LoVo (cell line): ENCODE data around the gene ABHD1.
"Not testable (repeated sequence)": the region's sequence is repeated elsewhere in the genome, so short reads cannot be mapped to it uniquely, and the experiment has no call there.

Source experiments
- DNase-seq: peaks from one replicate; pipeline ENCODE4 v3.0.0-alpha.2; 2016; ENCODE audit warnings: low spot score

ABHD1 gene

DNA sequence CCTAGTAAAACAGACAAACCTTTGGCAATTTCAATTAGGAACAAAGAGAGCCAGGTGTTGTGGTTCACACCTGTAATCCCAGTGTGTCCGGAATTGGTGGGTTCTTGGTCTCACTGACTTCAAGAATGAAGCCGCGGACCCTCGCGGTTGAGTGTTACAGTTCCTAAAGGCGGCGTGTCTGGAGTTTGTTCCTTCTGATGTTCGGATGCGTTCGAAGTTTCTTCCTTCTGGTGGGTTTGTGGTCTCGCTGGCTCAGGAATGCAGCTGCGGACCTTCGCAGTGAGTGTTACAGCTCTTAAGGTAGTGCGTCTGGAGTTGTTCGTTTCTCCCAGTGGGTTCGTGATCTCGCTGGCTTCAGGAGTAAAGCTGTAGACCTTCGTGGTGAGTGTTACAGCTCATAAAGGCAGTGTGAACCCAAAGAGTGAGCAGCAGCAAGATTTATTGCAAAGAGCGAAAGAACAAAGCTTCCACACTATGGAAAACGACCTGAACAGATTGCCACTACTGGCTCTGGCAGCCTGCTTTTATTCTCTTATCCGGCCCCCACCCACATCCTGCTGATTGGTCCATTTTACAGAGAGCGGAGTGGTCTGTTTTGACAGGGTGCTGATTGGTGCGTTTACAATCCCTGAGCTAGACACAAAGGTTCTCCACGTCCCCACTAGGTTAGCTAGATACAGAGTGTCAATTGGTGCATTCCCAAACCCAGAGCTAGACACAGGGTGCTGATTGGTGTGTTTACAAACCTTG, 12.8 kb upstream of the ABHD1 start:
- DNase-seq = not testable (repeated sequence)

DNA sequence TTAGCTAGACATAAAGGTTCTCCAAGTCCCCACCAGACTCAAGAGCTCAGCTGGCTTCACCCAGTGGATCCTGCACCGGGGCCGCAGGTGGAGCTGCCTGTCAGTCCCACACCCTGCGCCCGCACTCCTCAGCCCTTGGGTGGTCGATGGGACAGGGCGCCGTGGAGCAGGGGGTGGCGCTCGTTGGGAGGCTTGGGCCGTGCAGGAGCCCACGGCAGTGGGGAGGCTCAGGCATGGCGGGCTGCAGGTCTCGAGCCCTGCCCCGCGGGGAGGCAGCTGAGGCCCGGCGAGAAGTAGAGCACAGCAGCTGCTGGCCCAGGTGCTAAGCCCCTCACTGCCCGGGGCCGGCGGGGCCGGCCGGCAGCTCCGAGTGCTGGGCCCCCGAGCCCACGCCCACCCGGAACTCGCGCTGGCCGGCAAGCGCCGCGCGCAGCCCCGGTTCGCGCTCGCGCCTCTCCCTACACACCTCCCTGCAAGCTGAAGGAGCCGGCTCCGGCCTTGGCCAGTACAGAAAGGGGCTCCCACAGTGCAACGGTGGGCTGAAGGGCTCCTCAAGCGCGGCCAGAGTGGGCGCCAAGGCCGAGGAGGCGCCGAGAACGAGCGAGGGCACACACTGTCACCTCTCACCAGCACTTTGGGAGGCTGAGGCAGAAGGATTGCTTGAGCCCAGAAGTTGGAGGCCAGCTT, 12.1 kb upstream of the ABHD1 start:
- not testable (repeated sequence) for DNase-seq

DNA sequence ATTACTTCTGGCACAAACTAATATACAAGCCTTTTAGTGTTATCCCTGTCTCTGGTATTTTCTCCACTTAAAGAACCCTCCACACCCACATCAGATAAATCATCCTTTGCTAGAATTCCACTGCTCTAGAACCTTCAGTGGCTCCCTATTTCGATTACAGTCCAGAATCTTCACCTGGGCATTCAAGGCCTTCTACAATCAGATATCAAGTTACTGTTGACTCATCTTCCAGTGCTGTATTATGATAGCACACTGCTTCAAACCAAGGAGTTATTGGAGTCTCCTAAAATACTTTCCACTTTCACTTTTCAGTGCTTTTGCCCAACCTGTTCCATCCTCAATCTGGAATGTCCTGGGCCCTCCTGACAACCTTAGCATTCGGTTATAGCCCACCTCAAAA, 8.1 kb upstream of the ABHD1 start:
- DNase-seq = no peak

DNA sequence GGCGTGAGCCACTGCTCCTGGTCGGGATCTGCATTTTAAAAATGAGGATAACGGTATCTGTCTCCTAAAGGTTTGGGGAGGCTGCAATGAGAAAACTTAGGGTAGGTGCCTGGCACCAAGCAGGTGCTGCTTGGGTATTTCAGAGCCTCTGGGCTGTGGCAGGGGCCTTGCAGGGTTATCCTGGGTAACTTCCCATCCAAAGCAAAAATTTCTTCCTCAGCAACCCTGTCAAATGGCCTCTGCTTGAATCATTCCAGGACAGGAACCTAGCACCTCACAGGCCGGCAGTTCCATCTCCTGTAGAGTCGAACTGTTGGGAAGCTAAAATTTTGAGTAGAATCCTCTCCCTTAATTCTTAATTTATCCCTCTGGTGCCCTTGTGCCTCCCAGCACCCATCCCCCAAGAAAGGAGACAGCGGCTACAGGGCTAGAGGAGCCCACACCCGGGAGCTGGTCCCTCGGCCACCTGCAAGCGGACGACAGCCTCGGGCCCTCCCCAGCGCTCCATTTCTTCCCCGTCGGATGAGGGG, 5.6 kb upstream of the ABHD1 start:
- no peak for DNase-seq

DNA sequence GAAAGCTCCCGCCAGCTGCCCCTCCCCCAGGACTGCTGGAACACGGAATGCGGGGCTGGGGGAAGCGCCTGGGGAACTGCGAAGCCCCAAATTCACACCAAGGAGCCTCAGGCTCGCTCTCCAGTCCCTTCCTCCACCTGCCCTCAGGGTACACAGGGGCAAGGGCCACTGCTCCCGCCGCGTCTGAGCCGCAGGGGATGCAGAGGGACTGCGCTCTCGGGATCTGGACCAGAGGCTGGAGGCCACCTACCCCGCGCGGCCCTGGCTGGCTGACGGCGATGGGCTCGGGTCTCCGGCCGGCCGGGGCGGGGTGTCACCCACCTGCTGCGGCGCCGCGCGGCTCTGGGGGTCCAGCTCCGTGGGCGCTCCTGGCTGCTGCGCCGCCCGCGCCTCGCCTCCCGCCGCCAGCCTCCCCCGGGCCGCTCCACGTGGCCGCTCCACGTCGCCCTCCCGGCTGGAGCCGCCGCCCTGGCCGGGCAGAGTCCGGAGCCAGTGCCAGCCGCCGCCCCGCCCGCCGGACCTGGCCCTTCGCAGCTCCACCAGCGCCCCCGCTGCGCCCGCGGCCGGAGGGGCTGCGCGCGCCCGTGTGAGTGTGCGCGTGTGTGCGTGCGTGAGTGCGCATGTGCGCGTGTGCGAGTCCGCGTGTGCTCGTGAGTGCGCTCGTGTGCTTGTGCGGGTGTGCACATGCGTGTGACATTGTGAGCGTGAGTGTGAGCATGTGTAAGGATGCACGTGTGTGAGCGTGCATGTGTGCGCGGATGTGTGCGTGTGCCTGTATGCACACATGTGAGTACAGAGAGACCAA, 4.9 kb upstream of the ABHD1 start, which contains the start of gene CGREF1:
CGREF1 (minus strand) TSS at position 604 of the 805 bp plus-strand sequence. CDS start 14,762 bp downstream, outside the sequence.
- DNase-seq = no peak

DNA sequence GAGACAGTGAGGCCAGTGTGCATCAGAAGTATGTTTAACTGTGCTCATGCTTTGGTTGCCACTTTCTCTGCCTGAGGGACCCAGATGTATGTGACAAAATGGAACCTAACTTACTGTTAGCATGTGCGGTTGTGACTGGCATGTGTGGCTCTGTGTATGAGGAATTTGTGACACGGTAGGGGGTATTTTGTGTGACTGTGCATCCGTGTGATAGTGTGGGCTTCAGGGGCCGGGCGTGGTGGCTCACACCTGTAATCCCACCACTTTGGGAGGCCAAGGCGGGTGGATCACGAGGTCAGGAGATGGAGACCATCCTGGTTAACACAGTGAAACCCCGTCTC, 4.3 kb upstream of the ABHD1 start:
- DNase-seq = not testable (repeated sequence)

DNA sequence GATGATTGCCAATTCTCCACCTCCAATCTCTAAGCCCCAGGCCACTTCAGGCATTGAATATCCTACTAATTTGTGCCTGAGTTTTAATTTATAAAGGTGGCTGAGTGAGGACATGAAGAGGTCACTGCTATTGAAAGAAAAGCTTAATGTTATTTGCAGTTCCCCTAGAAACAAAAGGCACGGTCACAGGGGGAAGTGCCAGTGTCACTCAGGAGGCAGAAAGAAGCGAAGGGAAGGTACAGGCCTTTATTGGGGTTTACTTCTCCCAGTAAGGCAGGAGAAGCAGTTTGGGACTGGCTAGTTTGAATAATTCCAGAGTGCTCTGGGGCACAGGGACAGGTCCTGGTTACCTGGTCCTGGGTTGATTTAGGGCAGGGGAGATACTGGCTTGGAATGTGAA, 1.7 kb upstream of the ABHD1 start:
- DNase-seq = no peak

DNA sequence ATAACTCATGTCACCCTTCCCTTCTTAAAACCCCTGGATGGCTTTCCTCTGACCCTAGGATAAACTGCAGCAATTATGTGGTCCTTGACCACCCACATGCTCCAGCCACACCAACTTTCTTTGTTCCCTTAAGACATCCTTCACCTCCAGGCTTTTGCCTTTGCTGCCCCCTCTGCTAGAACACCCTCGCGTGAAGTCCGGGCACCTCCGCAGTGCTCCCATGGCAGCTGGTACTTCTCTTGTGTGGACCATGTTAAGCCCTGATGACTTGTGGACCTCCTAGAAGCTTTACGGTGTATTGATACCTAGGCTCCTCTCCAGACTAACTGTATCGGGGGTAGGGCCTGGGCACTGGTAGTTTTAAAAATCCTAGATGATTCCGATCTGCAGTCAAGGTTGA, 824 bp upstream of the ABHD1 start:
- no peak for DNase-seq

DNA sequence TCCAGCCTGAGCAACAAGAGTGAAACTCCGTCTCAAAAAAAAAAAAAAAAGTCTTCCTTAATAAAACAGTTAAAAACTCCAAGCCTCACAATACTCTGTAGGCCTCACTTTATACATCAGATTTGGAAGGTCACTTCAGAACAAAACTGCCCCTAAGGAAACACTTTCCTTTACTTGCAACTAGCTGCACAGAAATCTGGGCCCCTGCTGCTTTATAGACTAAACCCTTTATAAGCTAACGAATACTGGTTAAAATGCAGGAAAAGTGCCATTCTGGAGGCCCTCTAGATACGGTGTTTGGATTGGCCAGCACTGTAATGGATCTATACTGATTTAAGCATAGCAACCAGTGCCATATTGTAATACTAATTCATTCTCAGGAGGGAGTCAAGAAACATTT, 1.5 kb downstream of the ABHD1 start:
- no peak for DNase-seq

DNA sequence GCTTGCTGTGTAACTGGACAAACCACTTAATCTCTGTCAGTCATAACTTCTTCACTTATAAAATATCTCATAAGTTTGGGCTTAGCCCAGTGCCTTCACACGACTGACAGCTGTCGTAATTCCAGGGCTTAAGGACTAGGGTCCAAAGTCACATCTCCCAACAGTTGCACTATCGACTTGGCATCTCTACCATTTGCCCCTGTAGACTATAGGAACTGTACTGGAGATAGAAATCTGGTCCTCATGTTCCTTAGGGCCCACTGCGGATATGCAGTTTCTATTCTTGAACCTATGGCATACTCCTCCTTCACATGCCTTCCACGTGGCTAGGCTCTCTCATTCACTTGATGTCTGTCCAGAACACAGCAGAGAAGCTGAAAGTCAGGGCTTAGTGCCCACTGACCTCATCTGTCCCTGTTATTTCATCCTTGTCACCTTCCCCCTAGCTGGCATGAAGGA, 2.7 kb downstream of the ABHD1 start:
- no peak for DNase-seq

DNA sequence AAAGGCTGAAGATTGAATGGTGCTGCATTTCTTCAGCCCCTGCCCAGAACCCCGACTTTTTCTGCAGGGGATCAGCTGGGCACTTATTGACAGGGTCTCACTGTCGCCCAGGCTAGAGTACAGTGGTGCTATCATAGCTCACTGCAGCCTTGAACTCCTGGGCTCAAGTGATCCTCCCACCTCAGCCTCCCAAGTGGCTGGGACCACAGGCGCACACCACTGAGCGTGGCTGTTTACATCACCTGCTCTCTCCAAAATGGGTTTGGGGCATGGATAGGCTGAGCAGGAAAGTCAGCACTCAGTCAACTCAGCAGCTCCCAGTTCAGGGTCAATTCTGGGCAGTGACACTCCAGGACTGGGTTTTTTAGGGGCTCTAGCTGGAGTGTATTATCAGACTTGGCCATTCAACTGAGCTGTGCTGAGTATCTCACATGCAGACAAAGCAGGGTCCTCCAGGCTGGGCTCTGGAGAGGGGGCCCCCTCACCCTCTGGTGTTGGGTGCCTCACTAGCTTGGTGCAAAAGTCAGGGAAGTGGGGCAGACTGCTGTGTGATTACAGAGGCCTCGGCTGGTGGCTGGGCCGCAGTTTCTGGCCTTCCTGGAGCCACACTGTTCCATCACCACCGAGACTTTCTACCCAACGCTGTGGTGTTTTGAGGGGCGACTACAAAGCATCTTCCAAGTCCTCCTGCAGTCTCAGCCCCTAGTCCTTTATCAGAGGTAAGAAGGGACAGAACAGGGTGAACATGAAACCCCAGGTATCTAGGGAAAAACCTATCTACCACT, 4.5 kb downstream of the ABHD1 start:
- no peak for DNase-seq

DNA sequence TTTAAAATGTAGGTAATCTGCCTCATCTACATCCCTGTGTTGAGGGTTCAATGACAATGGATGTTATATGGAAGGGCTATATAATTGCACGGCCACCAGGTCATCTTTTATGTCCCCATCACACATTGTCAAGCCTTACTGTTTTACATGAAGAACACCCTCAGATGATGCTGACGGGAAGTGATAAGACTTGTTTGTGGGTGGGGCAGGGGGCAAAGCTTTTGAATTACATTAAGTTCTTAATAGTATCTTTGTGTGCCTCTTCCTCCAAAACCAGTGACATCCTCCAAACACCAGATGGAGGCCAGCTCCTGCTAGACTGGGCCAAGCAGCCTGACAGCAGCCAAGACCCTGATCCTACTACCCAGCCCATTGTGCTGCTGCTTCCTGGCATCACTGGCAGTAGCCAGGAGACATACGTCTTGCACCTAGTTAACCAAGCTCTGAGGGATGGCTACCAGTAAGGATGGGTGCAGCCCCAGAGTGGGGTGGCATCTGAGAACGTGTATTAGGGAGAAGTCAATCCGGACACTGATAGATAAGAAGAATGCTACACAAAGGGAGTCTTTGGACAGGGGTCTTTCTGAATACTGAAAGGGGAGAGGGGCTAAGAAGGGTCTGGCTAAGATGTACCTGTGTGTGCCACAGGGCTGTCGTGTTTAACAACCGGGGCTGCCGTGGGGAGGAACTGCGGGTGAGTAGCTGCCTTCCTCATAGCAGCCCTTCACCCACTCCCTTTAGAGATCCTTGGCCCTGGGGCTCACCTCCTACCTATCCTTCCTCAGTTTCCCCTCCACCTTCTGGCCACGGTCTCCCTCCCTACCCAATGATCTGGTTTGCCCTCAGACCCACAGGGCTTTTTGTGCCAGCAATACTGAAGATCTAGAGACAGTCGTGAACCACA, 5.3 kb downstream of the ABHD1 start:
- no peak for DNase-seq

DNA sequence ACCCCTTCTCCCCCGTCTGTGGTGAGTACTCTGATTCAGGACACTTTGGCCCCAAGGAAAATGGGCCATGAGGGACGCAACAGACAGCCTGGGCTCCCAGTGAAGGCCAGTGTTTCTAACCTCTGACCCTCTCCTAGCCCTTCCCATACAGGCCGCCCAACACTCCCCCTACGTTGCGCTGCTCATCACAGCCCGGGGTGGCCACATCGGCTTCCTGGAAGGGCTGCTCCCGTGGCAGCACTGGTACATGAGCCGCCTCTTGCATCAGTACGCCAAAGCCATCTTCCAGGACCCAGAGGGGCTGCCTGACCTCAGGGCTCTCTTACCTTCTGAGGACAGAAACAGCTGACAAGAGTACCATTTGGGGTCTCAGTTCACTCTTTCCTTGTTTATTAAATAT, 6.8 kb downstream of the ABHD1 start:
- DNase-seq = no peak

DNA sequence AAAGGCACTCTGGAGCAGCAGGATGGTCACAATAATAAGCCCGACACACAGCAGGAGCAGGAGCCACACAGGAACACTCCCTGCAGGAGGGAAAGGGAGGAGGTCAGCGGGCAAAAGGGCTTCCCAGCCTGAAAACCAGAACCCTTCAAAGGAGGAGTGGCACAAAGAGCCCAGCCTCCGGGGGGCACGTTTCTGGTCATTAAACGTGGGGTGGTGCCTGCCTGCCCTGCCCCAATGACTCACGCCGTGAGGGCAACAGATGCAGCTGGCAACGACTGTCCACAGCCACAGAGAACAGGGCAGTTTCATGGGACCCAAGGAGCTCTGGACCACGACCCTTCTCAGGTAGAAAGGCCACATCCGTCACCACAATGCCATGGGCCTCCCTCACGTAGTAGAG, 7.8 kb downstream of the ABHD1 start:
- DNase-seq = no peak

DNA sequence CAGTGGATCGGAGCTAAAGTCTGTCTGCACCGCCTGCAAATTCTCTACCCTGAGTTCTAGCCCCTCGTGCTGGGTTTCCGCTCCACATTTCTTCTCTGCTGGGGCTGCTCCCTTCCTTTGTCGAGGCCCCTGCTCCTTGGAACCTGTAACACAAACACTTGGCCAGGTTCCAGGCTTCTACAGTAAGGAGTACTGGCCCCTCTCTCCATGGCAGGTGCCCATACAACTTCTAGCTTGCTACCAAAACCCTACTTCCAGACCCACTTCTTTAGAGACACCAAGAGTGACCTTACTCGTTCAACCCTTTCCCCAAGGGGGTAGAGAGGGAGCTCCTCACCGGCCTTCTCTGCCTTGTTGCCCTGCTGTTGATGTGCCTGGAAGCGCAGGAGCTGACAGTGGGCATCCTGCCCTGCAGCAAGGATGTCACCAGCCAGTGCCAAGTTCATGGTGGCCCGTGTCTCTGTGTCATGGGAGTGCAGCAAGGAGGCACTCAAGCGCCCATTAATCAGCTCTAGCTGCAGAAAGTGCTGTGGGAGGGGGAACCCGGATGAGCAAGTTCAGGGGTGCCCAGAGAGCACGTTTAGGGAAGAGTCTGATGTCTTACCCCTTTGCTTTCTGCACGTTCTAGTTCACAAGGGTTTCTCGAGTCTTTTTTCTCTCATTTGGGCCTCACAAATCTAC, 9.7 kb downstream of the ABHD1 start:
- no peak for DNase-seq

DNA sequence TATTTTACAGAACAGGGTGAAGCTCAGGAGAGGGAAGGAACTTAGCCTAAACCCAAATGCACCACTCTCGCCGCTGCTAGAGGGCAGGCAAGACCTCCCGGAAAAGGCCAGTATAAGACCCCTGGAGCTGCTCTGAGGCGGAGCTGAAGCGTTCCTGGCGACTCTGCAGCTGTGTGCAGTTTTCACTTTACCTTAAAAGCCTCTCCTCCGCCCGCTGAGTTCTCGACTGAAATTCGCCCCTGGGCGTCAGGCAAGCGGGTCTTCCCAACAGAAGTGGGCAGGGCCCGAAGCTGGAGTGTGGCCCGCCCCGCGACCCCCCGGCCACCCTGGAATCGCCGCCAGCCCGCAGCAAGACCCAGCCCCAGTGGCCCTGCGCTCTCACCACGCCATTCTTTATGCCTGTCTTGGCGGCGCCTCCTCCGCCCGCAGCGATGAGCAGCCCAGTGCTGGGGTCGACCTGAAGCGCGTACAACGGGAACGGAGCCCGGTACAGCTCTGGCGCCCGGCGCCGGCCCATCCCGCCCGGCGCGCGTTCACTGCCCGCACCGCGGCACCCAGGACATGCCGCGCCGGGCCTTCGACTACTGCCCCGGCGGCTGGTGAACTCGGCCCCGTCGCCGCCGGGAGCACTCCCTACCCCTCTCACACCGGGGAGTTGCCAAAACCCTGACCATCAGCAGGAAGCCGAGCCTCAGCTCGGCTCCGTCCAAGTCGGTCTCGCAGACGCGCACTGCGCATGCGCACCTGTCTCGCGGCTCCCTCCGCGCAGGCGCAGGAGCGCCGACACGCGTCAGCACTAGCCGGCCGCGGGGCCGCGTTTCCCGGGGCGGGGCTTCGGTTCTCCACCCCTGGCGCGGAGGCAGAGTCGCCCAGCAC, 10.5 kb downstream of the ABHD1 start, which contains the start of gene PREB:
PREB (minus strand) TSS at position 732 of the 876 bp plus-strand sequence; CDS start at position 517, 215 bp downstream.
- peak; percentile 99 for DNase-seq

DNA sequence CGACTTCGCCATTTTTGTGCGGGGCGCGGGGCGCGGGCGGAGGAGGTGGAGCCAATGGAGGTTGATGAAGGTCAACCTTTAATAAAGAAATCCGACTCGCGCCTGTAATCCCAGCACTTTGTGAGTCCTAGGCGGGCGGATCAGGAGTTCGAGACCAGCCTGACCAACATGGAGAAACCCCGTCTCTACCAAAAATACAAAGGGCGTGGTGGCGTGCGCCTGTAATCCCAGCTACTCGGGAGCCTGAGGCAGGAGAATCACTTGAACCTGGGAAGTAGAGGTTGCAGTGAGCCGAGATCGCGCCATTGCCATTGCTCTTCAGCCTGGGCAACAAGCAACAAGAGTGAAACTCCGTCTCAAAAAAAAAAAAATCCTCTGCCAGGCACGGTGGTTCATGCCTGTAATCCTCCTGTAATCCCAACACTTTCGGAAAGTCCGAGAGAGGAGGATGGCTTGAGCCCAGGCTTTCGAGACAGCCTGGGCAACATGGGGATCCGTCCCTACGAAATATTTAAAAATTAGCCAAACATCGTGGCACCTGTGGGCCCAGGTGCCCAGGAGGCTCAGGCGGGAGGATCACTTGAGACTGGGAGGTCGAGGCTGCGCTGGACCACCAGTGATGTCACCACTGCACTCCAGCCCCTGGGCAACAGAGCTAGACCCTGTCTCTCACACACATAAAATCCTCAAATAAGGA, 11.3 kb downstream of the ABHD1 start:
- DNase-seq = no peak

DNA sequence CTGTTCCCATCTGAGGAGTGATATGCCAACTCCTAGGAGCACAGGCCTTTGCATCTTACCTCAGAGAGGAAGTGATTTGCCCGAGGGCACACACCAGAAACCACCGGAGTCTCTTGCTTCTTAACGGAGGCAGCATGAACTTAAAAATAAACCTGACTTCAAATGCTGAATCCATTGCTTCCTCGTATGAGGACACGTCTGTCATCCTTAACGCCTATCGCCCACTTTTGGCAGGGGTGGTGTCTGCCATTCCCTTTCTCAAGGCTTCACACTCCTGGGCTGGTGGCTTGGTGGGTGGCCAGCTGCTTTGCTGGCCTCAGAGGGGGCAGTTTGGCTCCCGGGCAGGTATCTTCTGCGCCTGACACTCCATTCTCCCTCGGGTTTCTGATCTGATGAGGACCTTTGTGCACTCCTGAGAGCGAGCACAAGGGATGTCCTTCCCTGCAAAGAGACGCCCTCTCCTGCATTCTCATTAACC, 11.9 kb downstream of the ABHD1 start:
- DNase-seq = no peak
